GM12875 (cell line): ENCODE results near the gene METTL26.

Experiments used
- H3K4me3 ChIP-seq: one replicate; pipeline ENCODE4 v1.5.1; 2011; ENCODE audit warnings: low read depth, low read length, control low read depth
- TF ChIP-seq, protein P1 (sequence below): IDR thresholded peaks from 2 replicates; pipeline ENCODE4 v1.5.1; 2011; ENCODE audit warnings: low read depth, mild to moderate bottlenecking, control low read depth, inconsistent platforms, low read length, moderate library complexity, borderline replicate concordance; ENCODE audit not compliant: insufficient read depth

Gene METTL26

DNA sequence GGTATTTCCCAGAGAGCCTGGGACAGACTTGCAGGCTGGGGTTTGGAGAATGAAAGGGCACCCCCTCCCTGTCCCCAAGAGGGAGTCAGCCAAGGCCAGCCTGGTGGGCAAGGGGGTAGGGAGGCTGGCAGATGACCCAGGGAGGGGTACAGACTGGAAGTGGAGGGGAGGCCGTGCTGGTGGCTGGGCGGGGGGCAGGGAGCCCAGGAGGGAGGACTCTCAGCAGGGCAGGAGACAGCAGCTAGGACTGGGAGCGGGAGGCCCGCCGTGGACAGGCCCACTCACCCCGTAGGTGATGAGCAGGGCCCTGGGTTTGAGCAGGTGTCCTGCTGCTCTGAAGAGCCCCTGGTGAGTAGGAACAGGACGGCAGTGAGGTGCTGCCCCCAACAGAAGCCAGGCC lies 1.1 kb downstream of the METTL26 start:
- TF ChIP-seq, protein P1, sequence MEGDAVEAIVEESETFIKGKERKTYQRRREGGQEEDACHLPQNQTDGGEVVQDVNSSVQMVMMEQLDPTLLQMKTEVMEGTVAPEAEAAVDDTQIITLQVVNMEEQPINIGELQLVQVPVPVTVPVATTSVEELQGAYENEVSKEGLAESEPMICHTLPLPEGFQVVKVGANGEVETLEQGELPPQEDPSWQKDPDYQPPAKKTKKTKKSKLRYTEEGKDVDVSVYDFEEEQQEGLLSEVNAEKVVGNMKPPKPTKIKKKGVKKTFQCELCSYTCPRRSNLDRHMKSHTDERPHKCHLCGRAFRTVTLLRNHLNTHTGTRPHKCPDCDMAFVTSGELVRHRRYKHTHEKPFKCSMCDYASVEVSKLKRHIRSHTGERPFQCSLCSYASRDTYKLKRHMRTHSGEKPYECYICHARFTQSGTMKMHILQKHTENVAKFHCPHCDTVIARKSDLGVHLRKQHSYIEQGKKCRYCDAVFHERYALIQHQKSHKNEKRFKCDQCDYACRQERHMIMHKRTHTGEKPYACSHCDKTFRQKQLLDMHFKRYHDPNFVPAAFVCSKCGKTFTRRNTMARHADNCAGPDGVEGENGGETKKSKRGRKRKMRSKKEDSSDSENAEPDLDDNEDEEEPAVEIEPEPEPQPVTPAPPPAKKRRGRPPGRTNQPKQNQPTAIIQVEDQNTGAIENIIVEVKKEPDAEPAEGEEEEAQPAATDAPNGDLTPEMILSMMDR = no peak
- peak overlapping the region; percentile 78 for H3K4me3 ChIP-seq

DNA sequence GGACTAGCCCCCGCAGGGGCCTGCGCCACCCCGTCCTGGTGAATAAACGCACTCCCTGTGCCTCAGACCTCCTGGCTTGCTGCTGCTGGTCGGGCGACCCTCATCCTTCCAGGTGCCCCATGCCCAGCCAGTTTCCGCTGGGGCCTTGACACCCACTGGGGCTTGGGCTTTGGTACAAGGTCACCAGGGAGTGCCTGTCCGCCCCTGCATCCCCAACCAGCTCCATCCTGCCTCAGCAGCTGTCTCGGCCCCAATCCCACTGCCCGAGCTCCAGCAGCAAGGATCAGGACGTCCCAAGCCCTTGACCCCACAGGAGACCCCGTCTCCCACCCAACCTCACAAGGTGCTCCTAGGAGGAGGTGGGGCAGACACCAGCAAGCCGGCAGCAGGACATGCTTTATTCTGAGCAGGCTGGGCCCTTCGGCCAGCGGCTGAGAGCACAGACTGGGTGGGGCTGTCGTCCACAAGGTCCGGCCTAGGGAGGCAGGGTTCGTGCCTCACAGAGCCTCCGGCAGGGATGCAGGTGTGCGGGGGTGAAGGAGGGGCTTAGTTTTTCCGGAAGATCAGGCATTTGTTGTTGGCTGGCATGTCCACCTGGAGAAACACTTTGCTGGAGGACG lies 1.9 kb downstream of the METTL26 start:
- TF ChIP-seq, protein P1 = no peak
- no peak overlapping the region for H3K4me3 ChIP-seq

DNA sequence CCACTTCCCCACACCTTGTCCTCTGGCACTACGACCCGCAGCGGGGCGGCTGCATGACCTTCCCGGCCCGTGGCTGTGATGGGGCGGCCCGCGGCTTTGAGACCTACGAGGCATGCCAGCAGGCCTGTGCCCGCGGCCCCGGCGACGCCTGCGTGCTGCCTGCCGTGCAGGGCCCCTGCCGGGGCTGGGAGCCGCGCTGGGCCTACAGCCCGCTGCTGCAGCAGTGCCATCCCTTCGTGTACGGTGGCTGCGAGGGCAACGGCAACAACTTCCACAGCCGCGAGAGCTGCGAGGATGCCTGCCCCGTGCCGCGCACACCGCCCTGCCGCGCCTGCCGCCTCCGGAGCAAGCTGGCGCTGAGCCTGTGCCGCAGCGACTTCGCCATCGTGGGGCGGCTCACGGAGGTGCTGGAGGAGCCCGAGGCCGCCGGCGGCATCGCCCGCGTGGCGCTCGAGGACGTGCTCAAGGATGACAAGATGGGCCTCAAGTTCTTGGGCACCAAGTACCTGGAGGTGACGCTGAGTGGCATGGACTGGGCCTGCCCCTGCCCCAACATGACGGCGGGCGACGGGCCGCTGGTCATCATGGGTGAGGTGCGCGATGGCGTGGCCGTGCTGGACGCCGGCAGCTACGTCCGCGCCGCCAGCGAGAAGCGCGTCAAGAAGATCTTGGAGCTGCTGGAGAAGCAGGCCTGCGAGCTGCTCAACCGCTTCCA lies 2.6 kb downstream of the METTL26 start:
- TF ChIP-seq, protein P1 = no peak
- no peak overlapping the region for H3K4me3 ChIP-seq

DNA sequence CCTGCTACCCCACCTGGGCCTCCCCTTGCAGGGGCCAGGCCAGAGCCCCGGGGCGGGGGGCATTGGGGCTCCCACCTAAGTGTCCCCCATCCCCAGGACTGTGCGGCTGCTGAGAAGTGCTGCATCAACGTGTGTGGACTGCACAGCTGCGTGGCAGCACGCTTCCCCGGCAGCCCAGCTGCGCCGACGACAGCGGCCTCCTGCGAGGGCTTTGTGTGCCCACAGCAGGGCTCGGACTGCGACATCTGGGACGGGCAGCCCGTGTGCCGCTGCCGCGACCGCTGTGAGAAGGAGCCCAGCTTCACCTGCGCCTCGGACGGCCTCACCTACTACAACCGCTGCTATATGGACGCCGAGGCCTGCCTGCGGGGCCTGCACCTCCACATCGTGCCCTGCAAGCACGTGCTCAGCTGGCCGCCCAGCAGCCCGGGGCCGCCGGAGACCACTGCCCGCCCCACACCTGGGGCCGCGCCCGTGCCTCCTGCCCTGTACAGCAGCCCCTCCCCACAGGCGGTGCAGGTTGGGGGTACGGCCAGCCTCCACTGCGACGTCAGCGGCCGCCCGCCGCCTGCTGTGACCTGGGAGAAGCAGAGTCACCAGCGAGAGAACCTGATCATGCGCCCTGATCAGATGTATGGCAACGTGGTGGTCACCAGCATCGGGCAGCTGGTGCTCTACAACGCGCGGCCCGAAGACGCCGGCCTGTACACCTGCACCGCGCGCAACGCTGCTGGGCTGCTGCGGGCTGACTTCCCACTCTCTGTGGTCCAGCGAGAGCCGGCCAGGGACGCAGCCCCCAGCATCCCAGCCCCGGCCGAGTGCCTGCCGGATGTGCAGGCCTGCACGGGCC lies 3.4 kb downstream of the METTL26 start:
- no peak overlapping the region for H3K4me3 ChIP-seq

DNA sequence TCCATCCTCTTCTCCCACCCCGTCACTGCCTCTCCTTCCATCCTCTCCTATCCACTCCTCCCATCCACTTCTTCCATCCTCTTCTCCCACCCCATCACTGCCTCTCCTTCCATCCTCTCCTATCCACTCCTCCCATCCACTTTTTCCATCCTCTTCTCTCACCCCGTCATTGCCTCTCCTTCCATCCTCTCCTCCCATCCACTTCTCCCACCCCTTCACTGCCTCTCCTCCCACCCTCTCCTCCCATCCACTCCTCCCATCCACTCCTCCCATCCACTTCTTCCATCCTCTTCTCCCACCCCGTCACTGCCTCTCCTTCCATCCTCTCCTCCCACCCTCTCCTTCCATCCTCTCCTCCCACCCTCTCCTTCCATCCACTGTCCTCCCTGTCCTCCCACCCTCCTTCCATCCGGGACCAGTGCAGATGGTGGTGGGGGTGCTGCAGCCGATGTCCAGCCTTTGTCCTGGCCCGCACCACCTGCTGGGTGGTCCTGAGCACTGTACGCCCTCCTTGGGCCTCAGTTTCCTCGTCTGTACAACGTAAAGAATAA lies 4.2 kb downstream of the METTL26 start:
- H3K4me3 ChIP-seq = no peak overlapping the region
- TF ChIP-seq, protein P1 = no peak

More for the DNA sequence above, 3.4 kb downstream of the METTL26 start:
- TF ChIP-seq, protein P1 = no peak

DNA sequence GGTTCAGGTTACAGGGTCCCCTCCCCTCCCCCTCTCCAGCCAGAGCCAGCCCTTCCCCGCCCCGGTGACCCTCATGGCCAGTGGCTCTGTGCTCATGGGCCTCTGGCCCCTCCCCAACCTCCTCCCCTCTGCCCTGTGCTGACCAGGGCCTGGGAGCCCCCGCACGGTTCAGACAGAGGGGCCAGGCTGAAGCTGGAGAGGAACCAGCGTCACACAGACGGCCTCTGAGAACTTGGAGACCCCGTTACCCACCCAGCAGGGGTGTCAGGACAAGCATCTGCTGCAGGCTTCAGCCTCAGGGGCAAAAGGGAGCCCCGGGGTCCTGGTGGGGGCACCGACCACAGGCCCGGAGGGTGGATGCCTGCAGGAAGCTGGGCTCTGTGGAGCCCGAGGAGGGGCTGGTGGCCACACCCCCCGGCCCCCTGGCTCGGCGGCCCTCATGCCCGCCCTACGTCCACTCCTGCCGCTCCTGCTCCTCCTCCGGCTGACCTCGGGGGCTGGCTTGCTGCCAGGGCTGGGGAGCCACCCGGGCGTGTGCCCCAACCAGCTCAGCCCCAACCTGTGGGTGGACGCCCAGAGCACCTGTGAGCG lies 5.2 kb downstream of the METTL26 start, which contains the start of gene WFIKKN1:
TSS of gene WFIKKN1 (plus strand) at position 171 of the 591 bp plus-strand sequence. CDS start at position 440, 269 bp downstream.
- no peak within 1 kb of the TSS for H3K4me3 ChIP-seq
- TF ChIP-seq, protein P1 = no peak
